ENCODE measurements around the gene CERK. TPM values are rescaled to one million over a fixed set of nuclear protein-coding genes. Genes with fewer than 3 reads are reported as not detected.

CERK gene
- total RNA-seq, 1 donor from 2014 or later: 29.5 TPM

DNA sequence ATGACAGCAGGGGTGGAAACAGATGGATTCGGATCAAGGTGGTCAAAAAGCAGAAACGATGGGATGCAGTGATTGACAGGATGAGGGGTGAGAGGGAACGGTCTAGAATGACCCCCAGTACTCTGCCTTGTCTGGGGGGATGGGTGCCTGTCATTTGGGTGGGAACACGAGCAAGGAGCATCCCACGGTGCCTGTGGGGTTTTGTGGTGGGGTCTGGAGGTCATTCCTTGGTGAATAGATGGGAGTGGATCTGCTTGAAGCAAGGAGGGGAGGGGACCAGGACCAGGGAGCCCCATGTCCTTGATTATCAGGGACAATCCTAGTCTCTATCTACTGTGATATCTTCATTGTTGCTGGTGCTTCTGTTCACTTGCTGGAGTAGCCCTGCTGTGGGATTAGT lies 8.1 kb upstream of the CERK start:
- FAIRE-seq (peak; percentile 7), DNase-seq (ENCODE audit: low read depth) (no peak)
- TF ChIP-seq, protein P1, sequence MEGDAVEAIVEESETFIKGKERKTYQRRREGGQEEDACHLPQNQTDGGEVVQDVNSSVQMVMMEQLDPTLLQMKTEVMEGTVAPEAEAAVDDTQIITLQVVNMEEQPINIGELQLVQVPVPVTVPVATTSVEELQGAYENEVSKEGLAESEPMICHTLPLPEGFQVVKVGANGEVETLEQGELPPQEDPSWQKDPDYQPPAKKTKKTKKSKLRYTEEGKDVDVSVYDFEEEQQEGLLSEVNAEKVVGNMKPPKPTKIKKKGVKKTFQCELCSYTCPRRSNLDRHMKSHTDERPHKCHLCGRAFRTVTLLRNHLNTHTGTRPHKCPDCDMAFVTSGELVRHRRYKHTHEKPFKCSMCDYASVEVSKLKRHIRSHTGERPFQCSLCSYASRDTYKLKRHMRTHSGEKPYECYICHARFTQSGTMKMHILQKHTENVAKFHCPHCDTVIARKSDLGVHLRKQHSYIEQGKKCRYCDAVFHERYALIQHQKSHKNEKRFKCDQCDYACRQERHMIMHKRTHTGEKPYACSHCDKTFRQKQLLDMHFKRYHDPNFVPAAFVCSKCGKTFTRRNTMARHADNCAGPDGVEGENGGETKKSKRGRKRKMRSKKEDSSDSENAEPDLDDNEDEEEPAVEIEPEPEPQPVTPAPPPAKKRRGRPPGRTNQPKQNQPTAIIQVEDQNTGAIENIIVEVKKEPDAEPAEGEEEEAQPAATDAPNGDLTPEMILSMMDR (IDR thresholded peaks at IDR 0.05; ENCODE audit: insufficient read depth, low read length, severe bottlenecking): no peak
- Histone ChIP-seq H3K36me3 (ENCODE audit: control insufficient read depth, insufficient read depth, low read length) (no peaks in the 10 kb centered on the region), H3K27me3 (ENCODE audit: control insufficient read depth, insufficient read depth, low read length) (no peaks in the 10 kb centered on the region), H3K4me3 (ENCODE audit: low read depth, low read length) (no peak overlapping the region)

DNA sequence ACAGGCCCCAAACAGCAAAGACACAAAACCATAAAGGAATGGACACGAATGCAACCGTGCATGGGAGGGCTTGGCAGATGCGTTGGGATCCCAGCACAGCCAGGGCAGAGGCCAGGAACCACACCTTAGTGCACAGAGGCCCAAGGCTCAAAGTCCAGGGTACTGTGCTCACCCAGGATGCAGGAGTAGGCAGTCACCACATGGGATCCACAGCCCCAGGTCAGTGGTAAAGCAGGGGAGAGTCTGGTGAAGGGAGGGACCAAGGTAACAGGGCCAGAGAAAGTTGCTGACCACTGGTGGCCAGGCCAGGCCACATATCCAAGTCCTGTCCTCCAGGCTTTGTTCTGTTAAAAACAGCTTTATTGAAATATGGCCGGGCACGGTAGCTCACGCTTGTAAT lies 6.5 kb upstream of the CERK start:
- DNase-seq (ENCODE audit: low read depth) (no peak), FAIRE-seq (no peak)
- Histone ChIP-seq H3K27me3 (ENCODE audit: control insufficient read depth, insufficient read depth, low read length) (no peaks in the 10 kb centered on the region), H3K36me3 (ENCODE audit: control insufficient read depth, insufficient read depth, low read length) (no peaks in the 10 kb centered on the region), H3K4me3 (ENCODE audit: low read depth, low read length) (no peak overlapping the region)
- TF ChIP-seq, protein P1 (IDR thresholded peaks at IDR 0.05; ENCODE audit: insufficient read depth, low read length, severe bottlenecking): no peak

DNA sequence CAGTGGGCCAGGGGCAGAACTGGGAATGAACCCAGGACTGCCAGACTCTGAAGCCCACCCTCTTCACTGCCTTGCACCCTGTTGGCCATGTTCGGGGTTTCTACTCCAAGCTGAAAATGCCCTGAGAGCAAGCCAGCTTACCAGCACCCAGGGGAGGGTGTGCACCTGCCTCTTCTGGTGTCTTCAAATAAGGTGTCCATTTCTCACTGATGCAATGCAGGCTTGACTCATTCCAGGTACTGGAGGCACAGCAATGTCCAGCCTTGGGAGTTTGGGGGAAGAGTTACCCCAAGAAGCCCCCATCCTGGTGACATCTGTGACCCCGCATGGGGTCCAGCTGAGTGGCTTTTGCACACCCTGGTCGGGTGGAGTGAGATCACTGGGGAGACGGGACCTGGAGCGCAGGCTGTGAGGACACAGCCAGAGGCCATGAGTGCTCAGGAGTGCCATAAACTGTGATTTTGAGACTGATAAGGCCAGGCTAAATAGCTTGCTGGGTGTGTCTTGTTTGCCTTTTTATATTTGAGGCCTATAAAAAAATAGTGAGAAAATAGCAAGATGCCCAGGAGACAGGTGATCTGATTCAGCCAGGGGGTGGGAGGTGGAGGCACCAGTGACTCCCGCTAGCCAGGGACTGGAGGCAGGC lies 4.6 kb upstream of the CERK start:
- Histone ChIP-seq H3K27me3 (ENCODE audit: control insufficient read depth, insufficient read depth, low read length) (no peaks in the 10 kb centered on the region), H3K4me3 (ENCODE audit: low read depth, low read length) (no peak overlapping the region), H3K36me3 (ENCODE audit: control insufficient read depth, insufficient read depth, low read length) (no peaks in the 10 kb centered on the region)
- DNase-seq (ENCODE audit: low read depth) (no peak), FAIRE-seq (peak; percentile 43)
- TF ChIP-seq, protein P1 (IDR thresholded peaks at IDR 0.05; ENCODE audit: insufficient read depth, low read length, severe bottlenecking): no peak

DNA sequence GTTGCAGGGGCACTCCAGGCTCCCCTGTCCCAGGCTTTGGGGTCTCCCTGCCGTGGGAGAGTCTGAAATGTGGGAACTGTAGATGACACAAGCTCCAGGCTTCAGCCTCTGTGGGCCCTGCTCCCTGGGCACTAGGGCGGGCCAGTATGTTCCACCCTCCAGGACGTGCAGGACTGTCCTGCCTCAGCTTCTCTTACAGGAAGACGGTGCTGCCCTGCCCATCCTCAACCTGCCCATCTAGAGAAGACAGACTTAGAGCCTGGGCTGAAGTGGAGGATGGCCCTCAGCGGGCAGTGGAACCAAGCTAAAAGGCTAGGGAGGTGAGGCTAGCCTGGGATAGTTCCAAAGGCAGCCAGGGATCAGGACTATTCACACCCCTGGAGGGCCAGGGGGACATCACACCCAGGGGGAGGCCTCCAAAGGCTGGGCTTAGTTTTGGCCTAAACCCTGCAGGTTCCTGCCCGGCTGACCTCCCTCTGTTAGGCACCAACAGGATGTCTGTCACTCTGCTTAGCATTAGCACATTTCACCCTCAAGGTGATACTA lies 4.0 kb upstream of the CERK start:
- FAIRE-seq: no peak
- TF ChIP-seq, protein P1 (IDR thresholded peaks at IDR 0.05; ENCODE audit: insufficient read depth, low read length, severe bottlenecking): no peak
- no peak overlapping the region for H3K4me3 ChIP-seq (ENCODE audit: low read depth, low read length)

DNA sequence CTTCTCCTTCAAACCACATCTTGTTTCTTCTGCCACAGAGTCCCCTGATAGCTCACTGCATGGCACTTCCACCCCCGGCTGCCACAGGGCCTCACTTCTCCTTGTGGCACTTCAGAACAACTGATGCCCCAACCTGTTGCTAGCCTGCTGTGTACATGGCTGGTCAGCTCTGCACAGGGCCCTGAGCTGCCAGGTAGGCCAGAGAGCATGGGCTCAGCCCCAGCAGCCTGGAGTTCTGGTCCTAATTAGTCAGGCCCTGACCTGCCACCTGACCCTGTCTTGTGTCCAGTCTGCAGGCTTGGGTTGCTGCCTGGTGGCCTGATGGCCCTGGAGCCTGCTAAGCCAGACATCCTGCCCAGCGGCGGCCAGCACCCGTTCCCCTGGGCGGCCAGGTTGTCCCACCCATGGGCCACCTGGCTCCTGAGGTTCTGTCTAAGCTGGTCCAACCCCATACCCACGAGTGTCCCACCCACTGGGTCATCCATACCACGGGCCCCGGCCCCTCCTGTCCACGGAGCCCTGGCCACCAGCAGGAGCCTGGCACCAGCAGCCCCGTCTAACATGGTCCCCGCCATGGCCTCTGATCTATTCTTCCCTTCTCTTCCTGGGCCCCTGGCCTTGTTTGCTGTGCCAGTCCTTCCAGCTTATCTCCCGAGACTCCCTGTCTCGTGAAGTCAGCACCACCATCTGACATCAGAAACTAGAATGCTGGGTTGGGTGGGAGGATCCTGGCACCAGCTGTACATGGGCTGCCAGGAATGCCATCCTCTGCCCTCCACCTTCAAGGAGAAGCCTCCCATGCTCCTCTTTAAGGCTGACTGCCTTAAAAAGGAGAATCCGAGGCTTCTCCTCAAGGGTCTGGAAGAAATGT lies 3.1 kb upstream of the CERK start:
- TF ChIP-seq, protein P1 (IDR thresholded peaks at IDR 0.05; ENCODE audit: insufficient read depth, low read length, severe bottlenecking): no peak
- no peak for DNase-seq (ENCODE audit: low read depth)
- Histone ChIP-seq H3K4me3 (ENCODE audit: low read depth, low read length) (no peak overlapping the region), H3K36me3 (ENCODE audit: control insufficient read depth, insufficient read depth, low read length) (no peaks in the 10 kb centered on the region), H3K27me3 (ENCODE audit: control insufficient read depth, insufficient read depth, low read length) (no peaks in the 10 kb centered on the region)
- no peak for FAIRE-seq

More for the DNA sequence above, 4.0 kb upstream of the CERK start:
- H3K36me3 ChIP-seq (ENCODE audit: control insufficient read depth, insufficient read depth, low read length): no peaks in the 10 kb centered on the region
- no peak for DNase-seq (ENCODE audit: low read depth)
- H3K27me3 ChIP-seq (ENCODE audit: control insufficient read depth, insufficient read depth, low read length): no peaks in the 10 kb centered on the region
